ENCODE results near the gene FOXN1. TPM values are rescaled to one million over a fixed set of nuclear protein-coding genes. Genes with fewer than 3 reads are reported as not detected.

FOXN1 gene
- total RNA-seq, 1 experiment from 2014 or later, result not detected

- H3K4me1 ChIP-seq (ENCODE audit: insufficient read depth, low read length), result 0 out of 2 replicates have a peak, but pooled peaks cover 8% of the 10 kb centered on the region
- peaks cover 10% of the 10 kb centered on the region; the same call in 1 of the 2 replicates for H3K79me2 ChIP-seq (ENCODE audit: low read length)
- H4K20me1 ChIP-seq (ENCODE audit: low read length), result no peaks in the 10 kb centered on the region
- no peaks in the 10 kb centered on the region for H3K27me3 ChIP-seq (ENCODE audit: low read length)
- H3K36me3 ChIP-seq (ENCODE audit: low read depth, low read length), result no peaks in the 10 kb centered on the region; the same call in none of the 2 replicates
- CTCF ChIA-PET, result no interaction called here
- no peaks in the 10 kb centered on the region for H3K9me3 ChIP-seq (ENCODE audit: low read length)
- no peak within 1 kb of the TSS for H3K27ac ChIP-seq (ENCODE audit: low read length)
- no peaks in the 10 kb centered on the region for H3F3A ChIP-seq (ENCODE audit: low read length, unreplicated experiment)
- TF ChIP-seq EZH2 (IDR thresholded peaks at IDR 0.05; ENCODE audit: low read length, unreplicated experiment) (no peak), CTCF (conservative IDR thresholded peaks at IDR 0.05; ENCODE audit: low read depth, low read length) (no peak), EZH2phosphoT487 (IDR thresholded peaks at IDR 0.05; ENCODE audit: borderline replicate concordance, low read length) (no peak)
- DNase-seq (peak; percentile 71), ATAC-seq (peak; percentile 91)
- peak within 1 kb of the TSS; percentile 94 for H3K4me2 ChIP-seq (ENCODE audit: low read length)
- no TSS peak for BruUV-seq (replicated peaks)
- intact Hi-C loops (cut with micrococcal nuclease), result no loop called here
- POLR2A ChIA-PET (ENCODE audit: unreplicated experiment), result interaction anchor here (0.7 kb wide), 1 partner anchor 90 kb away, joined by 3 read pairs; no protein-coding TSS in a partner anchor
- peak within 1 kb of the TSS; percentile 83 for H3K4me3 ChIP-seq (ENCODE audit: low read length)
- no peaks in the 10 kb centered on the region for H3K9me2 ChIP-seq (replicated peaks; ENCODE audit: low read length)
- H3K9ac ChIP-seq (ENCODE audit: low read length), result peak within 1 kb of the TSS; percentile 67
- peak within 1 kb of the TSS; percentile 64 for H2AFZ ChIP-seq (ENCODE audit: low read length)
Measured at GRCh38 chr17:28552176-28552999, 46.2 kb downstream of the FOXN1 start, which contains the start of gene UNC119. UNC119 (minus strand) TSS chr17:28552624; CDS start chr17:28552557, 67 bp downstream.

DNA sequence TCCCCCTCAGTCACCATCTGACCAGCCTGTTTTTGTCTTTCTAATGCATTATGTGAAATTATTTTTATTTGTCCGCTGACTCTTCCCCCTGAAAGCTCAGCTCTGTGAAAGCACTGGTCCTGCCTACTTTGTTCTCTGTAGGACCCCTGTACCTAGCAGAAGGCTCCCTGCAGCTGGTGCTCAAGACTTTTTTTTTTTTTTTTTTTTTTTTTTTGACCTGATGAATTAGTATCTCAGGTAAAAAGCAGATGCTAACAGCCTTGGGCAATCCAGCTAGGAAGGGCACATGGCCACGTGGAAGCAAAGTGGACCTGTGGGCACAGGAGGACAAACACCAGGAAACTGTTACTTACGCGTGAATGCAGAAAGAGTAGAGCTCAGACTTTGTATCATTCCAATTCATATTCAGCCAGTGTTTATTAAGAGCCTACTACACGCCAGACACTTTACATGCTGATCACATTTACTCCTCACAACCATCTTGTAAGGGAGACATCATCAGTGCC, 46.9 kb downstream of the FOXN1 start:
- Histone ChIP-seq H3K4me2 (ENCODE audit: low read length) (peak overlapping the region; percentile 94), H4K20me1 (ENCODE audit: low read length) (no peaks in the 10 kb centered on the region), H3K9me3 (ENCODE audit: low read length) (no peaks in the 10 kb centered on the region), H3K36me3 (ENCODE audit: low read depth, low read length) (no peaks in the 10 kb centered on the region; the same call in none of the 2 replicates), H3K27ac (ENCODE audit: low read length) (no peak overlapping the region), H3K9me2 (replicated peaks; ENCODE audit: low read length) (no peaks in the 10 kb centered on the region), H3K4me3 (ENCODE audit: low read length) (peak overlapping the region; percentile 83; the same call in 1 of the 2 replicates), H3K27me3 (ENCODE audit: low read length) (no peaks in the 10 kb centered on the region), H3K4me1 (ENCODE audit: insufficient read depth, low read length) (0 out of 2 replicates have a peak, but pooled peaks cover 8% of the 10 kb centered on the region), H2AFZ (ENCODE audit: low read length) (peak overlapping the region; percentile 64; the same call in 1 of the 2 replicates), H3K79me2 (ENCODE audit: low read length) (peaks cover 10% of the 10 kb centered on the region; the same call in 1 of the 2 replicates), H3K9ac (ENCODE audit: low read length) (no peak overlapping the region), H3F3A (ENCODE audit: low read length, unreplicated experiment) (no peaks in the 10 kb centered on the region)
- no TSS peak for BruUV-seq (replicated peaks)
- ChIA-PET CTCF (no interaction called here), POLR2A (ENCODE audit: unreplicated experiment) (interaction anchor here (0.6 kb wide), 1 partner anchor 17 kb away, joined by 13 read pairs; no protein-coding TSS in a partner anchor)
- intact Hi-C loops (cut with micrococcal nuclease), result no loop called here
- DNase-seq (no peak), ATAC-seq (no peak)
- TF ChIP-seq EZH2phosphoT487 (IDR thresholded peaks at IDR 0.05; ENCODE audit: borderline replicate concordance, low read length), result no peak
- no peak for TF ChIP-seq EZH2 (IDR thresholded peaks at IDR 0.05; ENCODE audit: low read length, unreplicated experiment)
- no peak for TF ChIP-seq CTCF (conservative IDR thresholded peaks at IDR 0.05; ENCODE audit: low read depth, low read length)

All from PC-3 (cell line).